PC-9 (cell line): ENCODE results near the gene FCN1. TPM values are rescaled to one million over a fixed set of nuclear protein-coding genes. Genes with fewer than 3 reads are reported as not detected.

Experiments used
- BruUV-seq: library from RNA; stranded (reverse); fragments of 400-500 nt; replicated peaks from 2 replicates; lab custom pipeline; 2021; lab: Mats Ljungman, UMichigan
- CTCF ChIA-PET: fragments of 300-600 bp; sonication (Branson Sonifier 250); formaldehyde crosslinking; loops from one replicate; lab custom pipeline; 2022; ENCODE audit warnings: antibody characterized with exemption; lab: Charles Lee
- POLR2A ChIA-PET: fragments of 300-600 bp; sonication (Branson Sonifier 250); formaldehyde crosslinking; loops from one replicate; lab custom pipeline; 2022; ENCODE audit warnings: antibody characterized with exemption; ENCODE audit not compliant: unreplicated experiment; lab: Charles Lee
- DNase-seq, 2 experiments: peaks; one replicate each; pipeline versions ENCODE4 v3.0.0 to v3.0.0-alpha.2; 2015 to 2022; ENCODE audit warnings: mixed read lengths in 1 of 2
- H2AFZ ChIP-seq: fragments of 200-600 bp; sonication (generic); 2 replicates; pipeline ENCODE4 v1.8.1; 2017; ENCODE audit warnings: antibody characterized with exemption
- H3F3A ChIP-seq: fragments of 200-600 bp; sonication (generic); 2 replicates; pipeline ENCODE4 v1.8.1; 2017; ENCODE audit warnings: antibody characterized with exemption, mild to moderate bottlenecking, low read depth; ENCODE audit not compliant: insufficient read depth
- H3K27ac ChIP-seq: fragments of 200-600 bp; sonication (generic); 2 replicates; pipeline ENCODE4 v1.6.1; 2016; ENCODE audit warnings: mixed run types
- H3K27me3 ChIP-seq: fragments of 200-600 bp; sonication (generic); 2 replicates; pipeline ENCODE4 v1.6.1; 2016; ENCODE audit warnings: low read depth, mixed run types; ENCODE audit not compliant: insufficient read depth
- H3K36me3 ChIP-seq: fragments of 200-600 bp; sonication (generic); 2 replicates; pipeline ENCODE4 v1.6.1; 2016; ENCODE audit warnings: low read depth, mixed run types
- H3K4me1 ChIP-seq: fragments of 200-600 bp; sonication (generic); replicated peaks from 2 replicates; pipeline ENCODE4 v1.6.1; 2016; ENCODE audit warnings: mixed run types; ENCODE audit not compliant: insufficient read depth
- H3K4me2 ChIP-seq: fragments of 200-600 bp; sonication (generic); 2 replicates; pipeline ENCODE4 v1.6.1; 2017; ENCODE audit warnings: mixed run types
- H3K4me3 ChIP-seq: fragments of 200-600 bp; sonication (generic); 2 replicates; pipeline ENCODE4 v1.6.1; 2016; ENCODE audit warnings: mixed run types
- H3K79me2 ChIP-seq: fragments of 200-600 bp; sonication (generic); 2 replicates; pipeline ENCODE4 v1.6.1; 2017; ENCODE audit warnings: low read depth, mixed run types
- H3K9me2 ChIP-seq: fragments of 200-600 bp; sonication (generic); 2 replicates; pipeline ENCODE4 v1.8.1; 2017; ENCODE audit warnings: mild to moderate bottlenecking; ENCODE audit not compliant: insufficient read depth
- H3K9me3 ChIP-seq: fragments of 200-600 bp; sonication (generic); 2 replicates; pipeline ENCODE4 v1.8.1; 2016; ENCODE audit warnings: low read depth; ENCODE audit not compliant: insufficient read depth
- H4K20me1 ChIP-seq: fragments of 200-600 bp; sonication (generic); 2 replicates; pipeline ENCODE4 v1.8.1; 2017; ENCODE audit not compliant: insufficient read depth
- EZH2 ChIP-seq: fragments of 200-600 bp; sonication (generic); IDR thresholded peaks from 2 replicates; pipeline ENCODE4 v1.8.0; 2017; ENCODE audit warnings: antibody characterized with exemption, low read depth
- intact Hi-C: fragments of 100-400 bp; cut with micrococcal nuclease; formaldehyde crosslinking; loops from one replicate; pipeline ENCODE4 v1.10.0; 2022; ENCODE audit not compliant: unreplicated experiment
- total RNA-seq: library from RNA; stranded (reverse); gene quantifications from 2 replicates; pipeline ENCODE4 v1.2.3, GENCODE V29; 2021
- TF ChIP-seq, protein P1 (sequence below): fragments of 200-600 bp; sonication (generic); conservative IDR thresholded peaks from 2 replicates; pipeline ENCODE4 v1.6.1; 2017; ENCODE audit warnings: mixed run types, antibody characterized with exemption, mild to moderate bottlenecking, moderate library complexity

The FCN1 gene
- total RNA-seq, 1 experiment from 2014 or later, result not detected

DNA sequence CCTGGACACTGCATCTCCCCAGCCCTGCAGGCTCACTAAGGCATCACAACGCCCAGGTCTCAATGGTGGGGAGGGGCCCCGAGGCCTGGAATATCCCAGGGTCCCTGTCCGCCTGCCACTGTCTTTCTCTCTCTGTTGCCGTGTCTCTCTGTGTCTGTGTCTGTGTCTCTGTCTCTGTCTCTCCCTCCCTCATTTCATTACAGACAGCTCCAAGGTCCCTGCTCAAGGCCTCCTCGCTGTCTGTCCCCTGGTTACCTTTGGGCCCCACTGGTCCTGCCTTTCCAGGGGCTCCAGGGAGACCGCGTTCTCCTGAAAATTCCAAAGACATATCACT lies 3.2 kb downstream of the FCN1 start:
- no peak overlapping the region for H3K27ac ChIP-seq
- H3K4me1 ChIP-seq, result no peaks in the 10 kb centered on the region
- no TSS peak for BruUV-seq
- CTCF ChIA-PET, result no interaction called here
- H3K4me3 ChIP-seq, result no peak overlapping the region
- peaks cover 100% of the 10 kb centered on the region for H3K27me3 ChIP-seq
- no peaks in the 10 kb centered on the region; the same call in 1 of the 2 replicates for H4K20me1 ChIP-seq
- DNase-seq, result no peak
- H2AFZ ChIP-seq, result no peak overlapping the region
- H3K9me3 ChIP-seq, result no peaks in the 10 kb centered on the region
- no peak for TF ChIP-seq EZH2
- TF ChIP-seq, protein P1, sequence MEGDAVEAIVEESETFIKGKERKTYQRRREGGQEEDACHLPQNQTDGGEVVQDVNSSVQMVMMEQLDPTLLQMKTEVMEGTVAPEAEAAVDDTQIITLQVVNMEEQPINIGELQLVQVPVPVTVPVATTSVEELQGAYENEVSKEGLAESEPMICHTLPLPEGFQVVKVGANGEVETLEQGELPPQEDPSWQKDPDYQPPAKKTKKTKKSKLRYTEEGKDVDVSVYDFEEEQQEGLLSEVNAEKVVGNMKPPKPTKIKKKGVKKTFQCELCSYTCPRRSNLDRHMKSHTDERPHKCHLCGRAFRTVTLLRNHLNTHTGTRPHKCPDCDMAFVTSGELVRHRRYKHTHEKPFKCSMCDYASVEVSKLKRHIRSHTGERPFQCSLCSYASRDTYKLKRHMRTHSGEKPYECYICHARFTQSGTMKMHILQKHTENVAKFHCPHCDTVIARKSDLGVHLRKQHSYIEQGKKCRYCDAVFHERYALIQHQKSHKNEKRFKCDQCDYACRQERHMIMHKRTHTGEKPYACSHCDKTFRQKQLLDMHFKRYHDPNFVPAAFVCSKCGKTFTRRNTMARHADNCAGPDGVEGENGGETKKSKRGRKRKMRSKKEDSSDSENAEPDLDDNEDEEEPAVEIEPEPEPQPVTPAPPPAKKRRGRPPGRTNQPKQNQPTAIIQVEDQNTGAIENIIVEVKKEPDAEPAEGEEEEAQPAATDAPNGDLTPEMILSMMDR, result no peak
- no peak overlapping the region for H3K4me2 ChIP-seq
- H3K36me3 ChIP-seq, result no peaks in the 10 kb centered on the region
- POLR2A ChIA-PET, result no interaction called here
- H3F3A ChIP-seq, result no peaks in the 10 kb centered on the region
- no peaks in the 10 kb centered on the region for H3K9me2 ChIP-seq
- intact Hi-C loops, result no loop called here
- H3K79me2 ChIP-seq, result no peaks in the 10 kb centered on the region

DNA sequence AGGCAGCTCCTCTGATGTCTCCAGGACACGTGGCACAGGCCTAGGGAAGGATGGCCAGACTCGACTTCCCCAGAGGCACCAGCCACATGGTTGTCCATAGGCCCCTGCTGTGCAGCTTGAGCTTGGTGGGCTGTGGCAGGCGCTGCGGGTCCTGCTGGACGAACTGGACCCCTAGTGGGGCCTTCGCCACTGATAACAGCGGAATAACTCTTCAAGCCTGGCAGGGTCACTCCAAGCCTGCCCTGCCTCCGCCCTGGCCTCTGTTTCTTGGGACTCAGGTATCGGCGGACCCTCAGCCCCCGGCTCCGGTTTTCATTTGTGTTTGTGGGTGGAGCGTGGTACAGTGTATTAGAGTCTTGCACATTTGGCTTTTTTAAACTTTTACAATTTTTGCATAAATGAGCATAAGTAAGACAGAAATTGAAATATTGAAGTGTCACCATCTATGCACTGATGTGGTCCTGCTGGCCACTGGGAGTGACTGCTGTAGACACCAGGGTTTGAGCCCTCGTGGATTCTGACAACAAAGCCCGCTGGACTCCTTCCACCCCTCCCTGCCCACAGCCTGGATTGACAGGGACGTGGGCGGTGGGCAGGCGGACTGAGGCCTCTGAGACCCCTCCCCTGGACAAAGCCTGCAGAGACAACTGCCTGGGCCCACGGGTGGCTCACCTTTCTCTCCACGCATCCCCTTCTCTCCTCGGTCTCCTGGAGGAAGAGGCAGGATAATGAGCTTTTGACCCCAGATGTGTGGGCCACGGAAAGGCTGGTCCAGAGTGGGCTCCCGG lies 3.8 kb downstream of the FCN1 start:
- no peak for DNase-seq
- ChIA-PET POLR2A (no interaction called here), CTCF (no interaction called here)
- Histone ChIP-seq H3K9me3 (no peaks in the 10 kb centered on the region), H3K4me1 (no peaks in the 10 kb centered on the region), H2AFZ (no peak overlapping the region), H3F3A (no peaks in the 10 kb centered on the region), H3K79me2 (no peaks in the 10 kb centered on the region), H3K27ac (no peak overlapping the region), H3K4me3 (no peak overlapping the region), H3K36me3 (no peaks in the 10 kb centered on the region), H3K27me3 (peaks cover 100% of the 10 kb centered on the region), H3K9me2 (no peaks in the 10 kb centered on the region), H3K4me2 (no peak overlapping the region), H4K20me1 (no peaks in the 10 kb centered on the region; the same call in 1 of the 2 replicates)
- no TSS peak for BruUV-seq
- intact Hi-C loops, result no loop called here
- TF ChIP-seq EZH2, result no peak
- TF ChIP-seq, protein P1, result no peak

DNA sequence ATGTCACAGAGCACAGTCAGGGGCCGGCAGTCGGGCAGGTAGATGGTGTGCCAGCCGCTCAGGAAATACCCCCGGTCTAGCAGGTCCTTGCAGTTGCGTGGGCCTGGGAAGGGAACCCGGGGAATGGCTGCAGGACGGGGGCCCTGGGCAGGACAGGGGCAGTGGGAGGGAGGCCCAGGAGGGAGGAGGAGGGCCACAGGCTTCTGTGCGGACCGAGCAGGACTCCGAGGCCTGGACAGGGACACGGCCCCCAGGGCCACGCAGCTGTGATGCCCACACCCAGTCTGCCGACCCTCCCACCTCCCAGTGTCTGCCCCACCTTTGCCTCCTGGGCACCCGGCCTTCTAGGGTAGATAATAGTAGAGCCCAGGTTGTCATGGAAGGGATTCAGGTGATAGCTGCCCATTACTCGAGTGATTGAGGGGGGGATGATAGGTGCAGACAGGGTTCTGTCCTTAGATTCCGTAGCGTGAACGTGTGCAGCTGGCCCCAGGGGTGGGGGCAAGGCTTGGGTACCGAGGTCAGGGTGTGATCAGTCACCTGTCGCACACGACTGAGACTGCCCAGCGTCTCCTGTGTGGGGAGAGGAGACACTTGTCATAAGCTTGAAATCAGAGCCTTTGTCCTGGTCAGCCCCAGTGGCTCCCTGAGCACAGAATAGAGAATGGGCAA lies 4.5 kb downstream of the FCN1 start:
- Histone ChIP-seq H3K9me2 (no peaks in the 10 kb centered on the region), H3F3A (no peaks in the 10 kb centered on the region), H3K9me3 (no peaks in the 10 kb centered on the region), H3K27ac (no peak overlapping the region), H3K4me2 (no peak overlapping the region), H3K4me1 (no peaks in the 10 kb centered on the region), H3K27me3 (peaks cover 100% of the 10 kb centered on the region), H4K20me1 (no peaks in the 10 kb centered on the region; the same call in 1 of the 2 replicates), H3K4me3 (no peak overlapping the region), H3K79me2 (no peaks in the 10 kb centered on the region), H3K36me3 (no peaks in the 10 kb centered on the region), H2AFZ (no peak overlapping the region)
- no TSS peak for BruUV-seq
- CTCF ChIA-PET, result no interaction called here
- intact Hi-C loops, result no loop called here
- no peak for TF ChIP-seq EZH2
- TF ChIP-seq, protein P1, result no peak
- DNase-seq, result no peak
- POLR2A ChIA-PET, result no interaction called here
